CD14-positive monocyte (primary cell): ENCODE results near the gene MYB. TPM values are rescaled to one million over a fixed set of nuclear protein-coding genes. Genes with fewer than 3 reads are reported as not detected.

Experiments
- DNase-seq, 3 donors: peaks; one replicate each; pipeline ENCODE4 v3.0.0-alpha.2; 2011 to 2022
- H2AFZ ChIP-seq: 2 replicates; pipeline ENCODE4 v1.6.0; 2012; ENCODE audit warnings: mild to moderate bottlenecking, low read depth, low read length, inconsistent platforms; ENCODE audit not compliant: insufficient read depth, poor library complexity, severe bottlenecking
- H3K27ac ChIP-seq, 2 donors: 1 replicate in 1 of 2; 2 replicates in 1 of 2; pipeline ENCODE4 v1.5.1; 2012 to 2013; ENCODE audit warnings: low read length in 2 of 2, control low read depth in 1 of 2, inconsistent platforms in 1 of 2, low read depth in 1 of 2, mild to moderate bottlenecking in 1 of 2
- H3K27me3 ChIP-seq, 2 donors: one replicate each; pipeline versions ENCODE4 v1.6.0 to v1.6.1; 2011 to 2013; ENCODE audit warnings: low read length in 2 of 2; ENCODE audit not compliant: control insufficient read depth in 2 of 2, insufficient read depth in 2 of 2
- H3K36me3 ChIP-seq, 2 donors: replicated peaks in 1 of 2; 1 replicate in 1 of 2; 2 replicates in 1 of 2; pipeline versions ENCODE4 v1.5.1 to v1.6.1; 2012 to 2013; ENCODE audit warnings: low read length in 2 of 2, control low read depth in 1 of 2, inconsistent platforms in 1 of 2, mild to moderate bottlenecking in 1 of 2; ENCODE audit not compliant: insufficient read depth in 2 of 2, control insufficient read depth in 1 of 2
- H3K4me1 ChIP-seq, 2 donors: 1 replicate in 1 of 2; 2 replicates in 1 of 2; pipeline versions ENCODE4 v1.5.1 to v1.6.1; 2012 to 2013; ENCODE audit warnings: low read length in 2 of 2, control low read depth in 1 of 2, inconsistent platforms in 1 of 2, mild to moderate bottlenecking in 1 of 2, moderate library complexity in 1 of 2; ENCODE audit not compliant: insufficient read depth in 2 of 2, control insufficient read depth in 1 of 2
- H3K4me2 ChIP-seq: replicated peaks from 2 replicates; pipeline ENCODE3; 2012; ENCODE audit warnings: low read length, moderate library complexity, mild to moderate bottlenecking; ENCODE audit not compliant: poor library complexity, severe bottlenecking; ENCODE audit errors: extremely low read depth
- H3K4me3 ChIP-seq, 3 experiments: fragments of 200-600 bp in 1 of 3; sonication (generic) in 1 of 3; replicated peaks in 1 of 3; 1 replicate in 2 of 3; 2 replicates in 1 of 3; pipeline ENCODE4 v1.5.1; 2011 to 2013; ENCODE audit warnings: low read length in 3 of 3, mild to moderate bottlenecking in 3 of 3, control low read depth in 2 of 3, low read depth in 2 of 3, inconsistent platforms in 1 of 3, moderate library complexity in 1 of 3
- H3K79me2 ChIP-seq: 2 replicates; pipeline ENCODE4 v1.6.0; 2012; ENCODE audit warnings: mild to moderate bottlenecking, control low read depth, inconsistent platforms, low read length, moderate library complexity; ENCODE audit not compliant: insufficient read depth
- H3K9ac ChIP-seq: 2 replicates; pipeline ENCODE4 v1.6.0; 2017; ENCODE audit warnings: low read length, mild to moderate bottlenecking; ENCODE audit not compliant: insufficient read depth, poor library complexity, severe bottlenecking
- H3K9me3 ChIP-seq, 2 donors: replicated peaks in 1 of 2; 1 replicate in 1 of 2; 2 replicates in 1 of 2; pipeline versions ENCODE4 v1.5.1 to v1.6.1; 2012 to 2013; ENCODE audit warnings: low read length in 2 of 2, control low read depth in 1 of 2; ENCODE audit not compliant: control insufficient read depth in 1 of 2, insufficient read depth in 1 of 2
- H4K20me1 ChIP-seq: 2 replicates; pipeline ENCODE4 v1.6.0; 2012; ENCODE audit warnings: mild to moderate bottlenecking, low read length, control low read depth, moderate library complexity; ENCODE audit not compliant: insufficient read depth
- H3K27ac Mint-ChIP-seq, 7 donors: one replicate each; pipeline ENCODE4 v1.8.0; 2020; ENCODE audit warnings: mild to moderate bottlenecking in 7 of 7, mixed read lengths in 7 of 7, moderate library complexity in 6 of 7, inconsistent platforms in 2 of 7
- H3K27me3 Mint-ChIP-seq, 3 donors: one replicate each; pipeline ENCODE4 v1.8.0; 2021 to 2022; ENCODE audit warnings: low read depth in 3 of 3, mild to moderate bottlenecking in 3 of 3, mixed read lengths in 3 of 3, moderate library complexity in 3 of 3, inconsistent platforms in 1 of 3
- H3K36me3 Mint-ChIP-seq, 2 donors: one replicate each; pipeline ENCODE4 v1.8.0; 2020; ENCODE audit warnings: mixed read lengths in 2 of 2, inconsistent platforms in 1 of 2, mild to moderate bottlenecking in 1 of 2
- H3K4me1 Mint-ChIP-seq: one replicate; pipeline ENCODE4 v1.8.0; 2020; ENCODE audit warnings: mild to moderate bottlenecking, mixed read lengths
- H3K4me3 Mint-ChIP-seq, 2 donors: one replicate each; pipeline ENCODE4 v1.8.0; 2020; ENCODE audit warnings: mild to moderate bottlenecking in 2 of 2, mixed read lengths in 2 of 2, moderate library complexity in 1 of 2
- H3K9me3 Mint-ChIP-seq, 7 donors: one replicate each; pipeline ENCODE4 v1.8.0; 2020 to 2022; ENCODE audit warnings: mixed read lengths in 7 of 7, mild to moderate bottlenecking in 6 of 7, moderate library complexity in 6 of 7, inconsistent platforms in 2 of 7
- WGBS: methylation state at CpG from one replicate; pipeline ENCODE4 v1.1.5; 2013; ENCODE audit warnings: missing lambda C conversion rate; ENCODE audit not compliant: insufficient coverage; 5-methylcytosine and 5-hydroxymethylcytosine counted together
- intact Hi-C, 2 donors: fragments of 100-400 bp; cut with micrococcal nuclease; formaldehyde crosslinking; loops; one replicate each; pipeline versions ENCODE4 v1.15.0 to v1.15.1; 2023
- polyA plus RNA-seq, 3 donors: library from polyadenylated mRNA; depleted of rRNA in 1 of 3; unstranded in 2 of 3; stranded (reverse) in 1 of 3; fragments of 300-500 nt in 2 of 3; fragments of >200 nt in 1 of 3; fragmentation: Illumina TruSeq in 2 of 3; gene quantifications; 1 replicate in 2 of 3; 2 replicates in 1 of 3; pipeline ENCODE4 v1.2.3, GENCODE V29; 2012 to 2021
- TF ChIP-seq, protein P1 (sequence below): fragments of 200-600 bp; IDR thresholded peaks from one replicate; pipeline ENCODE4 v1.8.0; 2022; ENCODE audit warnings: antibody characterized with exemption, mild to moderate bottlenecking

Gene MYB
- polyA plus RNA-seq, 3 donors, result 1.5 to 2.2 (median 1.7) TPM

DNA sequence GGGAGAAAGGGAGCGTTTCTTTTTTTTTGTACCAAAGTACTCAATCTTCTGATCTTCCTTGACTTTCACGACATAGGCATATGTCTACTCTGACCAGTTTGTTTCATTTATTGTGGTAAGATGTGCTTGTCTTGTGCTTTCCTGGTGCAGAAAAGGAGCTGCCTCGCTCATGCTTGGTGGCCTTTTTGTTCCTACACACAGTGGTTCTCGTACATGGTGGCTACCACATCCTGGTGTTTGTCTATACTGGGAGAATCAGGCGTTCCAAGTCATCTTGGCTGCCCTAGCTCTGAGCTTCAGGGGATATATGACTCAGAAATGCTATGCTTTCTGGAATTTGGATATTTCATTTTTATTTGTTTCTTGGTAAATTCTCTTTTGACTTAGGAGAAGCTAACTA is 31.8 kb downstream of the MYB start:
- intact Hi-C loops, result no loop called here
- peak overlapping the region; percentile 27 for H2AFZ ChIP-seq
- H3K36me3 Mint-ChIP-seq, result peaks cover 31 to 51% of the 10 kb centered on the region in 2 donors
- H3K9me3 ChIP-seq, result no peaks in the 10 kb centered on the region
- no peaks in the 10 kb centered on the region for H4K20me1 ChIP-seq
- H3K9ac ChIP-seq, result no peak overlapping the region
- H3K27me3 ChIP-seq, result no peaks in the 10 kb centered on the region
- H3K4me2 ChIP-seq, result no peak overlapping the region
- H3K79me2 ChIP-seq, result peaks cover 71% of the 10 kb centered on the region
- peaks cover 0 to 2% (median 1%) of the 10 kb centered on the region in 3 donors for H3K27me3 Mint-ChIP-seq
- peak overlapping the region in 4 of 7 donors; percentile 30 to 52 (median 44) for H3K27ac Mint-ChIP-seq
- TF ChIP-seq, protein P1, sequence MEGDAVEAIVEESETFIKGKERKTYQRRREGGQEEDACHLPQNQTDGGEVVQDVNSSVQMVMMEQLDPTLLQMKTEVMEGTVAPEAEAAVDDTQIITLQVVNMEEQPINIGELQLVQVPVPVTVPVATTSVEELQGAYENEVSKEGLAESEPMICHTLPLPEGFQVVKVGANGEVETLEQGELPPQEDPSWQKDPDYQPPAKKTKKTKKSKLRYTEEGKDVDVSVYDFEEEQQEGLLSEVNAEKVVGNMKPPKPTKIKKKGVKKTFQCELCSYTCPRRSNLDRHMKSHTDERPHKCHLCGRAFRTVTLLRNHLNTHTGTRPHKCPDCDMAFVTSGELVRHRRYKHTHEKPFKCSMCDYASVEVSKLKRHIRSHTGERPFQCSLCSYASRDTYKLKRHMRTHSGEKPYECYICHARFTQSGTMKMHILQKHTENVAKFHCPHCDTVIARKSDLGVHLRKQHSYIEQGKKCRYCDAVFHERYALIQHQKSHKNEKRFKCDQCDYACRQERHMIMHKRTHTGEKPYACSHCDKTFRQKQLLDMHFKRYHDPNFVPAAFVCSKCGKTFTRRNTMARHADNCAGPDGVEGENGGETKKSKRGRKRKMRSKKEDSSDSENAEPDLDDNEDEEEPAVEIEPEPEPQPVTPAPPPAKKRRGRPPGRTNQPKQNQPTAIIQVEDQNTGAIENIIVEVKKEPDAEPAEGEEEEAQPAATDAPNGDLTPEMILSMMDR, result no peak
- H3K9me3 Mint-ChIP-seq, result no peaks in the 10 kb centered on the region
- H3K4me3 Mint-ChIP-seq, result no peak overlapping the region
- H3K36me3 ChIP-seq, result peaks cover 13 to 56% of the 10 kb centered on the region in 2 donors
- H3K4me1 Mint-ChIP-seq, result peaks cover 31% of the 10 kb centered on the region
- DNase-seq, result no peak
- peaks cover 15 to 18% of the 10 kb centered on the region in 2 donors for H3K4me1 ChIP-seq
- WGBS, result 58% methylated on average over 3 of the region's 5 CpGs
- peak overlapping the region in 1 of 2 donors; percentile 47 for H3K27ac ChIP-seq
- H3K4me3 ChIP-seq, result no peak overlapping the region

DNA sequence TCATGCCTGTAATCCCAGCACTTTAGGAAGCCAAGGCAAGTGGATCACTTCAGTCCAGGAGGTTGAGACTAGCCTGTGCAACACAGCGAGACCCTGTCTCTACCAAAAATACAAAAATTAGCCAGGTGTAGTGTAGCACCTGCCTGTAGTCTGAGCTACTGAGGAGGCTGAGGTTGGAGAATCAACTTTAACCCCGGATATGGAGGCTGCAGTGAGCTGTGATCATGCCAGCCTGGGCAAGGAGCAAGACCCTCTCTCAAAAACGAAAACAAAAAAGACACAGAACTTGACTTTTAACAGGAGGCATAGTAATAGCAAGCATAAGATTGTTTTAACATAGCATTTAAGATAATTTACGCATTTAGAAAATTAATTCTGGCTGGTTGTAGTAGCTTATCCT is 32.5 kb downstream of the MYB start:
- H3K27ac ChIP-seq, result peak overlapping the region in 1 of 2 donors; percentile 47
- TF ChIP-seq, protein P1, result no peak
- no peak overlapping the region for H3K4me3 Mint-ChIP-seq
- no peak overlapping the region for H3K4me2 ChIP-seq
- H3K4me1 Mint-ChIP-seq, result peaks cover 31% of the 10 kb centered on the region
- peaks cover 15 to 18% of the 10 kb centered on the region in 2 donors for H3K4me1 ChIP-seq
- intact Hi-C loops, result no loop called here
- no peak overlapping the region for H3K4me3 ChIP-seq
- peaks cover 16 to 60% of the 10 kb centered on the region in 2 donors for H3K36me3 ChIP-seq
- H3K27ac Mint-ChIP-seq, result peak overlapping the region in 6 of 7 donors; percentile 16 to 85 (median 52)
- peaks cover 64% of the 10 kb centered on the region for H3K79me2 ChIP-seq
- no peak overlapping the region for H2AFZ ChIP-seq
- no peaks in the 10 kb centered on the region for H3K9me3 Mint-ChIP-seq
- WGBS, result no CpG with 5 or more reads among the region's 4 CpGs
- H3K27me3 Mint-ChIP-seq, result peaks cover 0 to 1% (median 0%) of the 10 kb centered on the region in 3 donors
- no peaks in the 10 kb centered on the region for H3K9me3 ChIP-seq
- H3K27me3 ChIP-seq, result no peaks in the 10 kb centered on the region
- H3K9ac ChIP-seq, result no peak overlapping the region
- H4K20me1 ChIP-seq, result no peaks in the 10 kb centered on the region
- peaks cover 31 to 53% of the 10 kb centered on the region in 2 donors for H3K36me3 Mint-ChIP-seq
- no peak for DNase-seq
